GM23248 (cell line): ENCODE measurements around the gene CAPN7. TPM values are rescaled to one million over a fixed set of nuclear protein-coding genes. Genes with fewer than 3 reads are reported as not detected.
A peak's percentile ranks its signal among the peaks of the same experiment; 100 is the strongest.
"Not testable (repeated sequence)": the region's sequence is repeated elsewhere in the genome, so short reads cannot be mapped to it uniquely, and the experiment has no call there.

Experiments used
- DNase-seq: peaks from one replicate; pipeline ENCODE4 v3.0.0-alpha.2; 2015
- H2AFZ ChIP-seq: fragments of 200-600 bp; sonication (generic); 2 replicates; pipeline ENCODE4 v1.6.1; 2016; ENCODE audit warnings: antibody characterized with exemption
- H3F3A ChIP-seq: fragments of 200-600 bp; sonication (generic); 2 replicates; pipeline ENCODE4 v1.6.1; 2016; ENCODE audit warnings: mild to moderate bottlenecking, antibody characterized with exemption, mixed run types; ENCODE audit not compliant: insufficient read depth
- H3K27ac ChIP-seq: fragments of 200-600 bp; sonication (generic); 2 replicates; pipeline ENCODE4 v1.5.1; 2016; ENCODE audit warnings: mild to moderate bottlenecking
- H3K27me3 ChIP-seq: fragments of 200-600 bp; sonication (generic); replicated peaks from 2 replicates; pipeline ENCODE4 v1.6.1; 2016; ENCODE audit warnings: mild to moderate bottlenecking; ENCODE audit not compliant: insufficient read depth
- H3K36me3 ChIP-seq: fragments of 200-600 bp; sonication (generic); 2 replicates; pipeline ENCODE4 v1.6.1; 2016; ENCODE audit warnings: low read depth, mild to moderate bottlenecking
- H3K4me1 ChIP-seq: fragments of 200-600 bp; sonication (generic); 2 replicates; pipeline ENCODE4 v1.6.1; 2016; ENCODE audit warnings: mild to moderate bottlenecking; ENCODE audit not compliant: insufficient read depth
- H3K4me2 ChIP-seq: fragments of 200-600 bp; sonication (generic); one replicate; pipeline ENCODE4 v1.6.1; 2016; ENCODE audit warnings: mild to moderate bottlenecking; ENCODE audit not compliant: unreplicated experiment
- H3K4me3 ChIP-seq: fragments of 200-600 bp; sonication (generic); 2 replicates; pipeline ENCODE4 v1.5.1; 2016; ENCODE audit warnings: mild to moderate bottlenecking
- H3K79me2 ChIP-seq: fragments of 200-600 bp; sonication (generic); 2 replicates; pipeline ENCODE4 v1.6.1; 2016; ENCODE audit warnings: mild to moderate bottlenecking; ENCODE audit not compliant: insufficient read depth
- H3K9ac ChIP-seq: fragments of 200-600 bp; sonication (generic); 2 replicates; pipeline ENCODE4 v1.6.1; 2016; ENCODE audit warnings: mild to moderate bottlenecking
- H3K9me2 ChIP-seq: fragments of 200-600 bp; sonication (generic); 2 replicates; pipeline ENCODE4 v1.6.1; 2016; ENCODE audit warnings: mixed run types, mild to moderate bottlenecking, moderate library complexity; ENCODE audit not compliant: insufficient read depth
- H3K9me3 ChIP-seq: fragments of 200-600 bp; sonication (generic); one replicate; pipeline ENCODE4 v1.6.1; 2017; ENCODE audit warnings: low read depth
- H4K20me1 ChIP-seq: fragments of 200-600 bp; sonication (generic); 2 replicates; pipeline ENCODE4 v1.6.0; 2016; ENCODE audit not compliant: insufficient read depth
- EZH2 ChIP-seq: fragments of 200-600 bp; sonication (generic); IDR thresholded peaks from 2 replicates; pipeline ENCODE4 v1.6.1; 2018; ENCODE audit warnings: antibody characterized with exemption, mild to moderate bottlenecking; ENCODE audit not compliant: insufficient read depth, poor library complexity, severe bottlenecking
- EZH2phosphoT487 ChIP-seq: fragments of 200-600 bp; sonication (generic); IDR thresholded peaks from 2 replicates; pipeline ENCODE4 v1.6.1; 2018; ENCODE audit warnings: antibody characterized with exemption, moderate library complexity, mild to moderate bottlenecking, low read depth; ENCODE audit not compliant: insufficient read depth
- WGBS, 2 experiments: methylation state at CpG; one replicate each; pipeline ENCODE4 v1.1.6; 2015 to 2017; ENCODE audit warnings: low lambda C conversion rate in 2 of 2, low coverage in 1 of 2; ENCODE audit errors: missing lambda C conversion rate in 2 of 2; 5-methylcytosine and 5-hydroxymethylcytosine counted together
- in situ Hi-C: fragments of 300-500 bp; cut with MboI; formaldehyde crosslinking; loops from 2 replicates; pipeline ENCODE4 v1.15.0; 2020
- polyA plus RNA-seq: library from polyadenylated mRNA; unstranded; fragments of >200 nt; fragmentation: Nextera tagmentation; extraction: Ambion mirVana; gene quantifications from 2 replicates; pipeline ENCODE4 v1.2.1, GENCODE V29; 2016
- total RNA-seq: library from RNA; depleted of rRNA; stranded (reverse); fragments of >200 nt; shearing (Covaris generic); gene quantifications from 2 replicates; pipeline ENCODE4 v1.2.3, GENCODE V29; 2014

The CAPN7 gene
- total and polyA plus RNA-seq, 2 experiments from 2014 or later = 21.3 to 38.3 TPM

GRCh38 chr3:15161133-15161532 lies 44.9 kb upstream of the CAPN7 start:
- WGBS, 2 experiments = 7 to 10% methylated on average over 1 of the region's 1 CpG
- no peak for TF ChIP-seq EZH2phosphoT487
- no peak for TF ChIP-seq EZH2
- Histone ChIP-seq H3K27ac (no peak overlapping the region), H3K9me3 (no peaks in the 10 kb centered on the region), H3K4me3 (no peak overlapping the region), H3K79me2 (no peaks in the 10 kb centered on the region), H3K27me3 (peaks cover 6% of the 10 kb centered on the region), H2AFZ (no peak overlapping the region), H3K4me1 (peaks cover 5% of the 10 kb centered on the region; the same call in 1 of the 2 replicates), H3F3A (no peaks in the 10 kb centered on the region), H3K36me3 (no peaks in the 10 kb centered on the region), H3K9me2 (no peaks in the 10 kb centered on the region), H4K20me1 (no peaks in the 10 kb centered on the region), H3K9ac (no peak overlapping the region), H3K4me2 (no peak overlapping the region)
- peak; percentile 28 for DNase-seq
- in situ Hi-C loops = no loop called here

DNA sequence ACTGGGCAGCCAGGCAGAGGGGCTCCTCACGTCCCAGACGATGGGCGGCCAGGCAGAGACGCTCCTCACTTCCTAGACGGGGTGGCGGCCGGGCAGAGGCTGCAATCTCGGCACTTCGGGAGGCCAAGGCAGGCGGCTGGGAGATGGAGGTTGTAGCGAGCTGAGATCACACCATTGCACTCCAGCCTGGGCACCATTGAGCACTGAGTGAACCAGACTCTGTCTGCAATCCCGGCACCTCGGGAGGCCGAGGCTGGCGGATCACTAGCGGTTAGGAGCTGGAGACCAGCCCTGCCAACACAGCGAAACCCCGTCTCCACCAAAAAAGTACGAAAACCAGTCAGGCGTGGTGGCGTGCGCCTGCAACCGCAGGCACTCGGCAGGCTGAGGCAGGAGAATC lies 42.4 kb upstream of the CAPN7 start:
- H3K9me3 ChIP-seq, H3K9me2 ChIP-seq, H3F3A ChIP-seq, H3K4me3 ChIP-seq, H3K36me3 ChIP-seq, H2AFZ ChIP-seq, H3K9ac ChIP-seq, H3K4me1 ChIP-seq, H3K27ac ChIP-seq, H3K4me2 ChIP-seq, H4K20me1 ChIP-seq, DNase-seq, H3K79me2 ChIP-seq, in situ Hi-C loops: not testable (repeated sequence)
- H3K27me3 ChIP-seq = peaks cover 26% of the 10 kb centered on the region
- 76 to 78% methylated on average over 14 to 16 of the region's 24 CpGs for WGBS, 2 experiments

DNA sequence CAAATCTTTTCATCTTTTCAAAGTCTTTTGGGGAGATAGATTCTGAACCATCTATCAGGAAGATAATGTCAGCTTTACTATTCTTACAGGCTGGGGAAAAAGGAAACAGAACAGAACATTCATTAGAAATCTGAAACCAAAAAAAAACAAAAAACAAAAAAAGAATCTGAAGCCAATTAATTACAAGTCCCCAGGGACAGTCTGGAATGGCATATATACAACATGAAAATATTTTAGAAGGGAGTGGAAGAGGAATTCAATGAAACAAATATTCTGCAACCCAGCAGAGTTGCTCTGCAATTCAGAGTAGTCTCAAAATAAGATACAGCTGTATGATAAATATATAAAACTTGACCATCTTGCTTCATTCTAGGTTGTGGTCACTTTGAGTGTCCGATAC lies 41.7 kb upstream of the CAPN7 start:
- H3K4me1 ChIP-seq = peaks cover 5% of the 10 kb centered on the region; the same call in 1 of the 2 replicates
- in situ Hi-C loops = no loop called here
- H3K4me3 ChIP-seq = no peak overlapping the region
- no peak for TF ChIP-seq EZH2phosphoT487
- TF ChIP-seq EZH2 = no peak
- peaks cover 31% of the 10 kb centered on the region for H3K27me3 ChIP-seq
- no peak overlapping the region for H3K9ac ChIP-seq
- no peaks in the 10 kb centered on the region for H4K20me1 ChIP-seq
- no peaks in the 10 kb centered on the region for H3F3A ChIP-seq
- H3K27ac ChIP-seq = no peak overlapping the region
- DNase-seq = peak; percentile 39
- no peak overlapping the region for H2AFZ ChIP-seq
- no peaks in the 10 kb centered on the region for H3K36me3 ChIP-seq
- WGBS, 2 experiments = 0 to 4% methylated on average over 1 of the region's 1 CpG
- no peaks in the 10 kb centered on the region for H3K9me3 ChIP-seq
- no peak overlapping the region for H3K4me2 ChIP-seq
- no peaks in the 10 kb centered on the region for H3K9me2 ChIP-seq
- no peaks in the 10 kb centered on the region for H3K79me2 ChIP-seq

DNA sequence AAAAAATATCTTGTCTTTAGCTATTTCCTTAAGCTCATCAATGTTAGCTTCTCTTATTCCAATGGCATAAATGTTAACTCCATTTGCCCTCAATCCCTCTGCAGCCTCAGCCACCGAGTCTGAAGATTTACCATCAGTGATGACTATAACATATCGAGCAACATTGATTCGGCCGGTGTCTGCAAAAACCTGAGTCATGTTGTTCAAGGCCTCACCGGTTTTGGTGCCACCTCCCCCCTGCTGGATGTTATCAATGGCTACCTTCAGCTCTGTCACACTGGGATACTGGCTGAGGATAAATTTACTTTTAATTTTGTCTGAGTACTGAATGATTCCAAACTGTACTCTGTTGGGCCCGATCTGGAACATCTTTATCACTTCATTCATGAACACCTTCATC lies 41.0 kb upstream of the CAPN7 start:
- no peak overlapping the region for H3K9ac ChIP-seq
- H3K4me1 ChIP-seq = peaks cover 5% of the 10 kb centered on the region; the same call in 1 of the 2 replicates
- peaks cover 36% of the 10 kb centered on the region for H3K27me3 ChIP-seq
- no peaks in the 10 kb centered on the region for H3K9me2 ChIP-seq
- no peak overlapping the region for H3K4me3 ChIP-seq
- no peaks in the 10 kb centered on the region for H4K20me1 ChIP-seq
- no peaks in the 10 kb centered on the region for H3F3A ChIP-seq
- no peaks in the 10 kb centered on the region for H3K79me2 ChIP-seq
- H3K27ac ChIP-seq = no peak overlapping the region
- in situ Hi-C loops = no loop called here
- no peak overlapping the region for H3K4me2 ChIP-seq
- no peaks in the 10 kb centered on the region for H3K9me3 ChIP-seq
- H2AFZ ChIP-seq = no peak overlapping the region
- DNase-seq = no peak
- WGBS, 2 experiments = 77 to 81% methylated on average over 6 of the region's 6 CpGs
- TF ChIP-seq EZH2phosphoT487 (no peak), EZH2 (no peak)
- no peaks in the 10 kb centered on the region for H3K36me3 ChIP-seq

- H3K9me3 ChIP-seq, H3K9ac ChIP-seq, H2AFZ ChIP-seq, H3F3A ChIP-seq, H3K36me3 ChIP-seq, DNase-seq, H4K20me1 ChIP-seq, H3K4me1 ChIP-seq, H3K79me2 ChIP-seq, H3K27ac ChIP-seq, H3K4me3 ChIP-seq, in situ Hi-C loops, H3K4me2 ChIP-seq, H3K9me2 ChIP-seq: not testable (repeated sequence)
- peaks cover 46% of the 10 kb centered on the region for H3K27me3 ChIP-seq
- WGBS, 2 experiments = 58 to 60% methylated on average over 3 of the region's 3 CpGs
Observed at GRCh38 chr3:15166391-15166790, 39.7 kb upstream of the CAPN7 start.
